SK-N-SH (cell line): ENCODE data around the gene TMEM244. TPM values are rescaled to one million over a fixed set of nuclear protein-coding genes. Genes with fewer than 3 reads are reported as not detected.

ENCODE experiments used
- CTCF ChIA-PET: fragments of 300-600, 350-600 bp; formaldehyde crosslinking; extraction: SDS; loops from one replicate; lab custom pipeline; 2021; lab: Yijun Ruan, JAX
- POLR2A ChIA-PET: fragments of 350-600 bp; sonication (Branson Sonifier 250); formaldehyde crosslinking; extraction: SDS; loops from one replicate; lab custom pipeline; 2020; ENCODE audit warnings: antibody characterized with exemption, inconsistent platforms; lab: Yijun Ruan, JAX
- DNase-seq: peaks from one replicate; pipeline ENCODE4 v3.0.0; 2012
- H2AFZ ChIP-seq: fragments of 200-600 bp; sonication (generic); 2 replicates; pipeline ENCODE4 v1.8.1; 2016; ENCODE audit warnings: antibody characterized with exemption, mild to moderate bottlenecking, low read depth
- H3F3A ChIP-seq: fragments of 200-600 bp; sonication (generic); replicated peaks from 2 replicates; pipeline ENCODE3; 2016; ENCODE audit warnings: antibody characterized with exemption, mild to moderate bottlenecking; ENCODE audit not compliant: insufficient read depth
- H3K27ac ChIP-seq, 2 experiments: fragments of 200-500 bp in 1 of 2; fragments of 200-600 bp in 1 of 2; sonication (Bioruptor generic) in 1 of 2; sonication (generic), shearing (Covaris generic) in 1 of 2; 2 replicates each; pipeline versions ENCODE4 v1.5.1 to v1.6.1; 2014 to 2016; ENCODE audit warnings: low read depth in 2 of 2, inconsistent platforms in 1 of 2, low read length in 1 of 2, mild to moderate bottlenecking in 1 of 2, mixed read lengths in 1 of 2
- H3K27me3 ChIP-seq: fragments of 200-600 bp; sonication (generic), shearing (Covaris generic); 2 replicates; pipeline ENCODE4 v1.6.1; 2016; ENCODE audit warnings: mixed run types; ENCODE audit not compliant: insufficient read depth
- H3K36me3 ChIP-seq, 2 experiments: fragments of 200-500 bp in 1 of 2; fragments of 200-600 bp in 1 of 2; sonication (Bioruptor generic) in 1 of 2; sonication (generic) in 1 of 2; replicated peaks in 1 of 2; 2 replicates each; pipeline versions ENCODE3 to v1.5.1; 2014 to 2016; ENCODE audit warnings: low read length in 1 of 2, mild to moderate bottlenecking in 1 of 2; ENCODE audit not compliant: insufficient read depth in 2 of 2, control insufficient read depth in 1 of 2
- H3K4me1 ChIP-seq, 2 experiments: fragments of 200-500 bp in 1 of 2; fragments of 200-600 bp in 1 of 2; sonication (Bioruptor generic) in 1 of 2; sonication (generic), shearing (Covaris generic) in 1 of 2; 2 replicates each; pipeline versions ENCODE4 v1.5.1 to v1.6.1; 2014 to 2016; ENCODE audit warnings: low read depth in 1 of 2, low read length in 1 of 2, mixed run types in 1 of 2; ENCODE audit not compliant: insufficient read depth in 2 of 2, control insufficient read depth in 1 of 2
- H3K4me2 ChIP-seq: fragments of 200-600 bp; sonication (generic), shearing (Covaris generic); 2 replicates; pipeline ENCODE4 v1.6.1; 2017; ENCODE audit warnings: mixed run types
- H3K4me3 ChIP-seq, 2 experiments: fragments of 200-500 bp in 1 of 2; fragments of 200-600 bp in 1 of 2; sonication (Bioruptor generic) in 1 of 2; sonication (generic), shearing (Covaris generic) in 1 of 2; 2 replicates each; pipeline versions ENCODE4 v1.5.1 to v1.8.1; 2014 to 2016; ENCODE audit warnings: low read depth in 2 of 2, inconsistent platforms in 1 of 2, low read length in 1 of 2, mild to moderate bottlenecking in 1 of 2, mixed read lengths in 1 of 2, moderate library complexity in 1 of 2
- H3K79me2 ChIP-seq: fragments of 200-600 bp; sonication (generic); 2 replicates; pipeline ENCODE4 v1.8.1; 2017; ENCODE audit warnings: mild to moderate bottlenecking; ENCODE audit not compliant: insufficient read depth
- H3K9ac ChIP-seq: fragments of 200-600 bp; sonication (generic); 2 replicates; pipeline ENCODE4 v1.6.1; 2017; ENCODE audit warnings: mixed run types
- H3K9me2 ChIP-seq: fragments of 200-600 bp; sonication (generic); 2 replicates; pipeline ENCODE4 v1.6.1; 2017; ENCODE audit warnings: mixed run types
- H3K9me3 ChIP-seq: fragments of 200-600 bp; sonication (generic); 2 replicates; pipeline ENCODE4 v1.6.1; 2017; ENCODE audit warnings: mixed run types, mild to moderate bottlenecking, moderate library complexity
- H4K20me1 ChIP-seq: fragments of 200-600 bp; sonication (generic); 2 replicates; pipeline ENCODE4 v1.6.1; 2017; ENCODE audit warnings: mild to moderate bottlenecking, mixed run types; ENCODE audit not compliant: insufficient read depth
- CTCF ChIP-seq: fragments of 200-600 bp; sonication (generic); IDR thresholded peaks from 2 replicates; pipeline ENCODE4 v1.6.1; 2017; ENCODE audit warnings: antibody characterized with exemption, mild to moderate bottlenecking, moderate library complexity
- EP300 ChIP-seq, 2 experiments: IDR thresholded peaks; 2 replicates each; pipeline versions ENCODE4 v1.4.0 to v1.6.1; 2012; ENCODE audit warnings: borderline replicate concordance in 1 of 2, low read depth in 1 of 2, low read length in 1 of 2
- FOSL2 ChIP-seq: IDR thresholded peaks from 2 replicates; pipeline ENCODE4 v1.4.0; 2012; ENCODE audit warnings: low read depth, mild to moderate bottlenecking, moderate library complexity, borderline replicate concordance
- FOXJ3 ChIP-seq: sonication (generic); formaldehyde crosslinking; IDR thresholded peaks from 2 replicates; pipeline ENCODE4 v1.5.1; 2020; ENCODE audit warnings: mild to moderate bottlenecking, missing genetic modification reagents
- GABPA ChIP-seq: IDR thresholded peaks from 2 replicates; pipeline ENCODE4 v1.4.0; 2012; ENCODE audit warnings: low read depth, mild to moderate bottlenecking
- JUND ChIP-seq: IDR thresholded peaks from 2 replicates; pipeline ENCODE4 v1.4.0; 2012
- MEF2A ChIP-seq: IDR thresholded peaks from 2 replicates; pipeline ENCODE4 v1.4.0; 2012; ENCODE audit warnings: low read depth, borderline replicate concordance
- NFIC ChIP-seq: IDR thresholded peaks from 2 replicates; pipeline ENCODE4 v1.4.0; 2012; ENCODE audit warnings: borderline replicate concordance
- NRF1 ChIP-seq: IDR thresholded peaks from 2 replicates; pipeline ENCODE4 v1.6.1; 2012; ENCODE audit warnings: low read depth, mild to moderate bottlenecking, low read length
- PBX3 ChIP-seq: IDR thresholded peaks from 2 replicates; pipeline ENCODE4; 2012
- POLR2AphosphoS5 ChIP-seq: IDR thresholded peaks from 2 replicates; pipeline ENCODE4 v1.6.1; 2012; ENCODE audit warnings: low read depth, low read length
- RCOR1 ChIP-seq: fragments of 150-350 bp; IDR thresholded peaks from 2 replicates; pipeline ENCODE4 v1.6.1; 2017; ENCODE audit warnings: antibody characterized with exemption, low read length
- TCF12 ChIP-seq: IDR thresholded peaks from 2 replicates; pipeline ENCODE4 v1.4.0; 2012
- TEAD4 ChIP-seq: IDR thresholded peaks from 2 replicates; pipeline ENCODE4 v1.4.0; 2012; ENCODE audit warnings: mild to moderate bottlenecking, borderline replicate concordance; ENCODE audit not compliant: insufficient read depth
- USF1 ChIP-seq: IDR thresholded peaks from 2 replicates; pipeline ENCODE4 v1.4.0; 2012; ENCODE audit warnings: low read depth, borderline replicate concordance
- ZBTB33 ChIP-seq: IDR thresholded peaks from 2 replicates; pipeline ENCODE4 v1.4.0; 2012; ENCODE audit warnings: low read depth, borderline replicate concordance
- WGBS: methylation state at CpG from one replicate; pipeline ENCODE4 v1.1.6; 2017; ENCODE audit warnings: low lambda C conversion rate; 5-methylcytosine and 5-hydroxymethylcytosine counted together
- polyA plus RNA-seq, 3 experiments: library from polyadenylated mRNA; depleted of rRNA; stranded (reverse); fragments of >200 nt; gene quantifications; 2 replicates each; pipeline ENCODE4 v1.2.3, GENCODE V29; 2012

TMEM244 gene
- polyA plus RNA-seq, 1 of the 3 experiments (the other 2 are of a cell fraction) = 4.1 TPM

- ChIA-PET CTCF (no interaction called here), POLR2A (no interaction called here)
- no peak overlapping the region for H2AFZ ChIP-seq
- no peaks in the 10 kb centered on the region for H4K20me1 ChIP-seq
- peaks cover 4% of the 10 kb centered on the region; the same call in 1 of the 2 replicates for H3K79me2 ChIP-seq
- H3K27ac ChIP-seq = no peak overlapping the region
- no peak overlapping the region for H3K4me3 ChIP-seq
- TF ChIP-seq TCF12 = no peak
- no peak for TF ChIP-seq PBX3
- no peak for TF ChIP-seq CTCF
- no peak for TF ChIP-seq GABPA
- H3K27me3 ChIP-seq = no peaks in the 10 kb centered on the region
- no peaks in the 10 kb centered on the region for H3K9me2 ChIP-seq
- 74% methylated on average over 4 of the region's 4 CpGs for WGBS
- no peaks in the 10 kb centered on the region for H3K36me3 ChIP-seq
- H3F3A ChIP-seq = peaks cover 49% of the 10 kb centered on the region
- H3K9me3 ChIP-seq = 0 out of 2 replicates have a peak, but pooled peaks cover 5% of the 10 kb centered on the region
- no peak for DNase-seq
- H3K9ac ChIP-seq = no peak overlapping the region
- peaks cover 0 to 11% of the 10 kb centered on the region in 2 experiments; a peak in 1 of 4 replicates for H3K4me1 ChIP-seq
- H3K4me2 ChIP-seq = no peak overlapping the region
Observed at GRCh38 chr6:129865013-129865412, 3.9 kb upstream of the TMEM244 start.

- H3K27me3 ChIP-seq = no peaks in the 10 kb centered on the region
- H3K9ac ChIP-seq = no peak overlapping the region
- 0 out of 2 replicates have a peak, but pooled peaks cover 5% of the 10 kb centered on the region for H3K9me3 ChIP-seq
- no peaks in the 10 kb centered on the region for H3K9me2 ChIP-seq
- H3K79me2 ChIP-seq = peaks cover 8% of the 10 kb centered on the region
- peaks cover 62% of the 10 kb centered on the region for H3F3A ChIP-seq
- H3K4me3 ChIP-seq = no peak overlapping the region
- POLR2A ChIA-PET = no interaction called here
- peak overlapping the region in 1 of 2 experiments; percentile 90; a peak in 2 of 4 replicates for H3K27ac ChIP-seq
- peaks cover 0 to 11% of the 10 kb centered on the region in 2 experiments; a peak in 1 of 4 replicates for H3K4me1 ChIP-seq
- WGBS = 62% methylated on average over 6 of the region's 6 CpGs
- no peak for DNase-seq
- no peak overlapping the region for H3K4me2 ChIP-seq
- no peaks in the 10 kb centered on the region for H3K36me3 ChIP-seq
- TF ChIP-seq NRF1 = no peak
- no peak for TF ChIP-seq MEF2A
- peak; percentile 17; the same call in 1 of the 2 replicates for TF ChIP-seq POLR2AphosphoS5
- no peak for TF ChIP-seq GABPA
- TF ChIP-seq USF1 = no peak
- TF ChIP-seq ZBTB33 = 0 out of 2 replicates have a peak, but pooled peaks have one; percentile 33
- no peak for TF ChIP-seq RCOR1
- TF ChIP-seq PBX3 = 0 out of 2 replicates have a peak, but pooled peaks have one; percentile 29
- peak; percentile 40; the same call in 1 of the 2 replicates for TF ChIP-seq TEAD4
- no peak for TF ChIP-seq FOXJ3 (CRISPR knock-in tag)
- peak; percentile 63 for TF ChIP-seq TCF12
- TF ChIP-seq EP300 (IDR thresholded peaks at IDR 0.05; ENCODE audit: borderline replicate concordance in 1 of 2, low read depth in 1 of 2, low read length in 1 of 2) = peak in 1 of 2 experiments; percentile 65; a peak in 2 of 4 replicates
- peak; percentile 56 for TF ChIP-seq JUND
- peak; percentile 74; the same call in 1 of the 2 replicates for TF ChIP-seq FOSL2
- peak; percentile 58 for TF ChIP-seq NFIC
- CTCF ChIA-PET = no interaction called here
- H2AFZ ChIP-seq = no peak overlapping the region
- H4K20me1 ChIP-seq = no peaks in the 10 kb centered on the region
Observed at GRCh38 chr6:129863664-129864063, 2.5 kb upstream of the TMEM244 start.
